IMR-90 (cell line): ENCODE measurements around the gene VEPH1. TPM values are rescaled to one million over a fixed set of nuclear protein-coding genes. Genes with fewer than 3 reads are reported as not detected.

ENCODE experiments used
- ATAC-seq: fragments of 200-7000 bp; cut with Tn5 transposase; 2 replicates; pipeline ENCODE4 v1.9.1; 2020; ENCODE audit warnings: low read depth, mild to moderate bottlenecking, moderate library complexity
- BruUV-seq: library from RNA; stranded (reverse); fragments of 400-500 nt; replicated peaks from 2 replicates; lab custom pipeline; 2021; lab: Mats Ljungman, UMichigan
- CTCF ChIA-PET: fragments of 300-600 bp; formaldehyde crosslinking; extraction: SDS; loops from one replicate; lab custom pipeline; 2021; ENCODE audit warnings: antibody characterized with exemption; lab: Yijun Ruan, JAX
- POLR2A ChIA-PET: fragments of 300-600 bp; sonication (Branson Sonifier 250); formaldehyde crosslinking; loops from one replicate; lab custom pipeline; 2022; ENCODE audit warnings: antibody characterized with exemption; ENCODE audit not compliant: unreplicated experiment; lab: Charles Lee
- DNase-seq: peaks from one replicate; pipeline ENCODE4 v3.0.0; 2013
- H2AFZ ChIP-seq: replicated peaks from 2 replicates; pipeline ENCODE3; 2013; ENCODE audit warnings: low read length, mild to moderate bottlenecking; ENCODE audit not compliant: poor library complexity
- H2AK5ac ChIP-seq: 2 replicates; pipeline ENCODE4 v1.6.1; 2013; ENCODE audit warnings: low read depth, low read length, inconsistent platforms
- H2AK9ac ChIP-seq: replicated peaks from 2 replicates; pipeline ENCODE3; 2013; ENCODE audit warnings: mild to moderate bottlenecking, low read depth, low read length, moderate library complexity; ENCODE audit not compliant: poor library complexity
- H2BK120ac ChIP-seq: 2 replicates; pipeline ENCODE4 v1.6.1; 2013; ENCODE audit warnings: low read depth, low read length, inconsistent platforms
- H2BK15ac ChIP-seq: 3 replicates; pipeline ENCODE4 v1.6.1; 2013; ENCODE audit warnings: low read depth, low read length, inconsistent platforms
- H2BK20ac ChIP-seq: 2 replicates; pipeline ENCODE4 v1.6.1; 2013; ENCODE audit warnings: low read depth, mild to moderate bottlenecking, inconsistent platforms, low read length, moderate library complexity
- H2BK5ac ChIP-seq: 2 replicates; pipeline ENCODE4 v1.6.1; 2013; ENCODE audit warnings: mild to moderate bottlenecking, low read depth, low read length, inconsistent platforms; ENCODE audit not compliant: poor library complexity, severe bottlenecking
- H3K14ac ChIP-seq: replicated peaks from 2 replicates; pipeline ENCODE4 v1.6.1; 2013; ENCODE audit warnings: low read depth, low read length, inconsistent platforms
- H3K18ac ChIP-seq: 2 replicates; pipeline ENCODE4 v1.6.1; 2013; ENCODE audit warnings: low read depth, low read length, control low read depth
- H3K23ac ChIP-seq: 2 replicates; pipeline ENCODE4 v1.6.1; 2013; ENCODE audit warnings: low read depth, low read length, inconsistent platforms
- H3K27ac ChIP-seq: 2 replicates; pipeline ENCODE4 v1.5.1; 2013; ENCODE audit warnings: mild to moderate bottlenecking, control low read depth, low read length; ENCODE audit not compliant: insufficient read depth
- H3K27me3 ChIP-seq: 2 replicates; pipeline ENCODE4 v1.6.1; 2013; ENCODE audit warnings: low read length; ENCODE audit not compliant: control insufficient read depth, insufficient read depth
- H3K36me3 ChIP-seq: 2 replicates; pipeline ENCODE4 v1.6.1; 2013; ENCODE audit warnings: low read length, mixed read lengths; ENCODE audit not compliant: control insufficient read depth, insufficient read depth
- H3K4ac ChIP-seq: 2 replicates; pipeline ENCODE4 v1.6.1; 2013; ENCODE audit warnings: low read depth, low read length, inconsistent platforms
- H3K4me1 ChIP-seq: 2 replicates; pipeline ENCODE4 v1.6.1; 2013; ENCODE audit warnings: low read length, mixed read lengths; ENCODE audit not compliant: control insufficient read depth, insufficient read depth
- H3K4me2 ChIP-seq: 2 replicates; pipeline ENCODE4 v1.6.1; 2013; ENCODE audit warnings: low read depth, mild to moderate bottlenecking, control low read depth, low read length, moderate library complexity
- H3K4me3 ChIP-seq: 2 replicates; pipeline ENCODE4 v1.5.1; 2013; ENCODE audit warnings: low read depth, mild to moderate bottlenecking, control low read depth, low read length, moderate library complexity; ENCODE audit not compliant: insufficient read depth
- H3K56ac ChIP-seq: 2 replicates; pipeline ENCODE4 v1.6.1; 2013; ENCODE audit warnings: low read length, inconsistent platforms; ENCODE audit not compliant: insufficient read depth; ENCODE audit errors: extremely low read depth
- H3K79me1 ChIP-seq, 2 experiments: 2 replicates each; pipeline ENCODE4 v1.6.1; 2013; ENCODE audit warnings: low read length in 2 of 2, inconsistent platforms in 1 of 2, low read depth in 1 of 2
- H3K9ac ChIP-seq: 2 replicates; pipeline ENCODE4 v1.6.1; 2013; ENCODE audit warnings: low read depth, low read length, control low read depth
- H3K9me1 ChIP-seq: 2 replicates; pipeline ENCODE4 v1.6.1; 2013; ENCODE audit warnings: low read length, inconsistent platforms; ENCODE audit not compliant: insufficient read depth
- H3K9me3 ChIP-seq: 2 replicates; pipeline ENCODE4 v1.6.1; 2013; ENCODE audit warnings: low read length; ENCODE audit not compliant: control insufficient read depth, insufficient read depth
- H4K20me1 ChIP-seq: 2 replicates; pipeline ENCODE4 v1.6.1; 2013; ENCODE audit warnings: low read length, inconsistent platforms; ENCODE audit not compliant: insufficient read depth
- H4K5ac ChIP-seq: 2 replicates; pipeline ENCODE4 v1.6.1; 2013; ENCODE audit warnings: mild to moderate bottlenecking, low read depth, low read length, control low read depth
- H4K8ac ChIP-seq, 2 experiments: 2 replicates each; pipeline ENCODE4 v1.6.1; 2013; ENCODE audit warnings: low read depth in 2 of 2, low read length in 2 of 2, control low read depth in 1 of 2, inconsistent platforms in 1 of 2
- H4K91ac ChIP-seq: 2 replicates; pipeline ENCODE4 v1.6.1; 2013; ENCODE audit warnings: low read depth, low read length, inconsistent platforms; ENCODE audit not compliant: insufficient read depth
- BHLHE40 ChIP-seq: fragments of 150-350 bp; IDR thresholded peaks from 2 replicates; pipeline ENCODE4 v1.6.1; 2016; ENCODE audit warnings: mild to moderate bottlenecking, low read depth, low read length
- CEBPB ChIP-seq: IDR thresholded peaks from 2 replicates; pipeline ENCODE4 v1.6.1; 2012; ENCODE audit warnings: low read depth, low read length, improper control_type of control experiment
- CTCF ChIP-seq: conservative IDR thresholded peaks from 2 replicates; pipeline ENCODE4 v1.5.1; 2012; ENCODE audit warnings: mild to moderate bottlenecking, low read depth, low read length, improper control_type of control experiment
- FOS ChIP-seq: fragments of 150-350 bp; IDR thresholded peaks from 2 replicates; pipeline ENCODE4 v1.6.1; 2016; ENCODE audit warnings: low read depth, low read length
- MAFK ChIP-seq: IDR thresholded peaks from 2 replicates; pipeline ENCODE4 v1.6.1; 2012; ENCODE audit warnings: low read depth, low read length, improper control_type of control experiment
- MAZ ChIP-seq: IDR thresholded peaks from 2 replicates; pipeline ENCODE4 v1.6.1; 2012; ENCODE audit warnings: low read depth, mild to moderate bottlenecking, low read length, improper control_type of control experiment, moderate library complexity, borderline replicate concordance
- MXI1 ChIP-seq: IDR thresholded peaks from 2 replicates; pipeline ENCODE4 v1.6.1; 2012; ENCODE audit warnings: low read depth, mild to moderate bottlenecking, low read length, moderate library complexity, borderline replicate concordance
- NFE2L2 ChIP-seq: fragments of 150-350 bp; IDR thresholded peaks from 2 replicates; pipeline ENCODE4 v1.6.1; 2016; ENCODE audit warnings: low read depth, mild to moderate bottlenecking, low read length
- POLR2A ChIP-seq: IDR thresholded peaks from 2 replicates; pipeline ENCODE4 v1.6.1; 2012; ENCODE audit warnings: mild to moderate bottlenecking, low read depth, low read length
- RAD21 ChIP-seq: IDR thresholded peaks from 2 replicates; pipeline ENCODE4 v1.6.1; 2012; ENCODE audit warnings: low read length, improper control_type of control experiment
- RCOR1 ChIP-seq: IDR thresholded peaks from 2 replicates; pipeline ENCODE4 v1.6.1; 2012; ENCODE audit warnings: mild to moderate bottlenecking, low read length, improper control_type of control experiment; ENCODE audit not compliant: insufficient replicate concordance
- RFX5 ChIP-seq: IDR thresholded peaks from 2 replicates; pipeline ENCODE4 v1.8.0; 2012; ENCODE audit warnings: low read depth, mild to moderate bottlenecking, low read length, moderate library complexity
- WGBS, 2 experiments: methylation state at CpG; one replicate each; pipeline versions ENCODE4 v1.1.5 to v1.1.7; 2013; ENCODE audit warnings: missing lambda C conversion rate in 2 of 2; ENCODE audit not compliant: insufficient read length in 1 of 2; ENCODE audit errors: extremely low coverage in 2 of 2; 5-methylcytosine and 5-hydroxymethylcytosine counted together
- dilution Hi-C: fragments of 300-500 bp; cut with HindIII; formaldehyde crosslinking; loops from one replicate; pipeline ENCODE4 v1.14.3; 2018; ENCODE audit warnings: low sequenced_read_pairs; ENCODE audit not compliant: unreplicated experiment
- in situ Hi-C: fragments of 300-500 bp; cut with MboI; formaldehyde crosslinking; loops from 3 replicates; pipeline ENCODE4 v1.14.3; 2019; ENCODE audit warnings: low sequenced_read_pairs, inconsistent platforms, mixed read lengths
- intact Hi-C: fragments of 100-400 bp; cut with micrococcal nuclease; formaldehyde crosslinking; loops from 2 replicates; pipeline ENCODE4 v1.10.0; 2022
- polyA plus RNA-seq, 3 experiments: library from polyadenylated mRNA; depleted of rRNA; stranded (reverse); fragments of >200 nt; gene quantifications; 2 replicates each; pipeline ENCODE4 v1.2.3, GENCODE V29; 2012; ENCODE audit warnings: low replicate concordance in 1 of 3
- total RNA-seq: library from RNA; depleted of rRNA; stranded (reverse); fragments of >200 nt; gene quantifications from 2 replicates; pipeline ENCODE4 v1.2.3, GENCODE V29; 2012
- TF ChIP-seq, protein P1 (sequence below): fragments of 150-350 bp; IDR thresholded peaks from 2 replicates; pipeline ENCODE4 v1.6.1; 2016; ENCODE audit warnings: low read depth, mild to moderate bottlenecking, low read length, moderate library complexity, borderline replicate concordance

The VEPH1 gene
- total and polyA plus RNA-seq, 2 of the 4 experiments (the other 2 are of a cell fraction) = 30.5 to 130 TPM

GRCh38 chr3:157438194-157438730, 65.0 kb downstream of the VEPH1 start:
- H4K20me1 ChIP-seq = no peaks in the 10 kb centered on the region
- ATAC-seq = peak; percentile 24; the same call in 1 of the 2 replicates
- H2BK120ac ChIP-seq = peak overlapping the region; percentile 62
- H2BK5ac ChIP-seq = no peak overlapping the region
- peak overlapping the region; percentile 68 for H3K4me3 ChIP-seq
- CTCF ChIA-PET = no interaction called here
- H4K5ac ChIP-seq = no peak overlapping the region
- 0% methylated on average over 4 of the region's 22 CpGs; no CpG with 5 or more reads in 1 of the 2 experiments for WGBS, 2 experiments
- POLR2A ChIA-PET = interaction anchor here (0.6 to 1.3 kb wide), 6 partner anchors 26 to 234 kb away, joined by 3 to 7 read pairs (median 4); no protein-coding TSS in a partner anchor
- 0 out of 2 replicates have a peak overlapping the region, but pooled peaks have one; percentile 19 for H4K91ac ChIP-seq
- peak overlapping the region; percentile 84 for H2AFZ ChIP-seq
- H3K9ac ChIP-seq = peak overlapping the region; percentile 77
- H3K9me1 ChIP-seq = no peaks in the 10 kb centered on the region
- intact Hi-C loops = loop anchor here (2.0 kb wide), 1 partner anchor 55 kb away; no protein-coding TSS in a partner anchor
- H3K4ac ChIP-seq = peak overlapping the region; percentile 62
- H3K23ac ChIP-seq = peak overlapping the region; percentile 89
- H3K79me1 ChIP-seq = peaks cover 0 to 26% of the 10 kb centered on the region in 2 experiments; a peak in 2 of 4 replicates
- peak overlapping the region; percentile 56; the same call in 1 of the 3 replicates for H2BK15ac ChIP-seq
- H3K9me3 ChIP-seq = no peaks in the 10 kb centered on the region
- dilution Hi-C loops = no loop called here
- peak overlapping the region; percentile 73 for H3K4me2 ChIP-seq
- DNase-seq = no peak
- H4K8ac ChIP-seq = peak overlapping the region in 1 of 2 experiments; percentile 41; a peak in 1 of 4 replicates
- TF ChIP-seq CTCF (no peak), MXI1 (no peak), RFX5 (no peak), RCOR1 (no peak), POLR2A (no peak), RAD21 (no peak), NFE2L2 (no peak), MAFK (no peak), FOS (no peak), CEBPB (no peak), BHLHE40 (no peak), MAZ (no peak)
- TF ChIP-seq, protein P1, sequence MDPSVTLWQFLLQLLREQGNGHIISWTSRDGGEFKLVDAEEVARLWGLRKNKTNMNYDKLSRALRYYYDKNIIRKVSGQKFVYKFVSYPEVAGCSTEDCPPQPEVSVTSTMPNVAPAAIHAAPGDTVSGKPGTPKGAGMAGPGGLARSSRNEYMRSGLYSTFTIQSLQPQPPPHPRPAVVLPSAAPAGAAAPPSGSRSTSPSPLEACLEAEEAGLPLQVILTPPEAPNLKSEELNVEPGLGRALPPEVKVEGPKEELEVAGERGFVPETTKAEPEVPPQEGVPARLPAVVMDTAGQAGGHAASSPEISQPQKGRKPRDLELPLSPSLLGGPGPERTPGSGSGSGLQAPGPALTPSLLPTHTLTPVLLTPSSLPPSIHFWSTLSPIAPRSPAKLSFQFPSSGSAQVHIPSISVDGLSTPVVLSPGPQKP = no peak
- H2AK9ac ChIP-seq = peak overlapping the region; percentile 18
- H3K27me3 ChIP-seq = no peaks in the 10 kb centered on the region
- BruUV-seq = no TSS peak
- peaks cover 5% of the 10 kb centered on the region for H3K36me3 ChIP-seq
- H2BK20ac ChIP-seq = peak overlapping the region; percentile 21; the same call in 1 of the 2 replicates
- peak overlapping the region; percentile 16; the same call in 1 of the 2 replicates for H3K56ac ChIP-seq
- peaks cover 10% of the 10 kb centered on the region for H3K4me1 ChIP-seq
- H2AK5ac ChIP-seq = no peak overlapping the region; the same call in 1 of the 2 replicates
- peak overlapping the region; percentile 3 for H3K27ac ChIP-seq
- in situ Hi-C loops = no loop called here
- H3K14ac ChIP-seq = peak overlapping the region; percentile 80
- H3K18ac ChIP-seq = peak overlapping the region; percentile 4; the same call in 1 of the 2 replicates
